HTERT RPE-1 (cell line): Measurements from ENCODE around the gene C10orf90.

Experiments
- in situ Hi-C: fragments of 300-500 bp; cut with MboI; formaldehyde crosslinking; loops from 4 replicates; pipeline ENCODE4 v1.14.3; 2020; ENCODE audit warnings: low sequenced_read_pairs

Gene C10orf90, protein sequence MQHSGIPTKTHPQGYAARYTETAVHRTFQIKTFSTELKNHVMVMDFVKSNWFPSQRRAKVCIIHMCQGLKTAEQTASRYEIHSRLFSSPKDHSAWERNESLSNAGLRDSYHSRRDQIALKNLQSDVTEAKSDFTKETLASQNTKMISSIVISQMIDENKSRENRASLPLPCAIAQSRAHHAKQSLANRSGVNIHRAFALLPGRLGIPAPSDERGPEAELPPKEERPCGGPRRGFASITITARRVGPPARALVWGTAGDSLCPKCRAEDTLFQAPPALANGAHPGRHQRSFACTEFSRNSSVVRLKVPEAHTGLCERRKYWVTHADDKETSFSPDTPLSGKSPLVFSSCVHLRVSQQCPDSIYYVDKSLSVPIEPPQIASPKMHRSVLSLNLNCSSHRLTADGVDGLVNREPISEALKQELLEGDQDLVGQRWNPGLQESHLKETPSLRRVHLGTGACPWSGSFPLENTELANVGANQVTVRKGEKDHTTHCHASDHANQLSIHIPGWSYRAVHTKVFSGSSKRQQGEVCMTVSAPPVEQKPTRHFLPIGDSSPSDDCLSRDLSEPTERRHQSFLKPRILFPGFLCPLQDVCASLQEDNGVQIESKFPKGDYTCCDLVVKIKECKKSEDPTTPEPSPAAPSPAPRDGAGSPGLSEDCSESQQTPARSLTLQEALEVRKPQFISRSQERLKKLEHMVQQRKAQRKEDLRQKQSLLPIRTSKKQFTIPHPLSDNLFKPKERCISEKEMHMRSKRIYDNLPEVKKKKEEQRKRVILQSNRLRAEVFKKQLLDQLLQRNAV

DNA sequence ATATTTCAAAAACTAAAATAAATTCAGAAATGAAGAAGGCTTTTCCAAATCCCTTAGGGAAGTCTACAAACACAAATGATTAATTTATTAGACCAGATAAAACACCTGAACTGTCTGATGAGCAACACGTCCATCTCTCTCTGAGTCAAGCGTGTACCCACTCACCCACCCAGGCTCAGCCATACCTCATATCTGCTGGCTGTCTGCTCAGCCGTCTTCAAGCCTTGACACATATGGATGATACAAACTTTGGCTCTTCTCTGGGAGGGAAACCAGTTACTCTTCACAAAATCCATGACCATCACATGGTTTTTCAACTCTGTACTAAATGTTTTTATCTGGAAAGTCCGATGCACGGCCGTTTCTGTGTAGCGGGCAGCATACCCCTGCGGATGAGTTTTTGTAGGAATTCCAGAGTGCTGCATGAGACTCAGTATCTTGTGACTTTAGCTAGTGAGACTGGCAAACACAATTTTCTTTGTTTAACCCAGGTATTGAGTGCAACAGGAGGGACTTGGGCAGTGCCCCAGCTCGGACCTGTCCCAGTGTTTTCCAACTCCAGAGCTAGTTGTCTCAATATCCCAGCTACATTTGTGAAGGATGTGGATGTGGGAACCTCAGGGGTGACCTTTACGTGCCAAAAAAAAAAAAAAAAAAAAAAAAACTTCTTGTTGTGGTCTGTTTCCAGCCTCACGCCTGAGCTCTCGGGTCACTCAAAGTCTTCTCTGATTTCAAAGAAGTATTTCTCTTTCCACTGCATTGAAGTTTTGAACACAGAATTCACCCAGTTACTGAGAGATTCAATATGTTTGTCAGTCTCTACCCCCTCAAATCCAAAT is at the start of gene C10orf90:
Gene C10orf90, minus strand, starts transcription at position 638 of the 839 bp plus-strand sequence. Its CDS starts 213 bp downstream, at position 425.
- in situ Hi-C loops, result no loop called here

DNA sequence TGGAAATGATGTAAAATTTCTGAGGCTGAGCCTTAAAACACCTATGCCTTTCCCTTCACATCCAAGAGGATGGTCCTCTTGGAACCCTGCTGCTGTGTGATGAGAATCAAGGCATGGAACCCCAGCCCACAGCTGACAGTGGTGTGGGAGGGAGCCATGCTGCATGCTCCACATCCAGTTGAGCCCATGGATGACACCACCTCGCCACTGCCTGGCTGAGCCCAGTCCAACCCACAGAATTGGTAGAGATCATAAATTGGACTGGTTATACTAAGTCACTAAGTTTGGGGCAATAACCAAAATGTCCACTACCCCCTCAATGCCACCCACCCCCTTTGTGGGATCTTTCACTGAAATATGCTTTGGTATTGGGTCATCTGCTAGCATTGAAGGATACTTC is 45.9 kb upstream of the C10orf90 start:
- in situ Hi-C loops, result no loop called here

DNA sequence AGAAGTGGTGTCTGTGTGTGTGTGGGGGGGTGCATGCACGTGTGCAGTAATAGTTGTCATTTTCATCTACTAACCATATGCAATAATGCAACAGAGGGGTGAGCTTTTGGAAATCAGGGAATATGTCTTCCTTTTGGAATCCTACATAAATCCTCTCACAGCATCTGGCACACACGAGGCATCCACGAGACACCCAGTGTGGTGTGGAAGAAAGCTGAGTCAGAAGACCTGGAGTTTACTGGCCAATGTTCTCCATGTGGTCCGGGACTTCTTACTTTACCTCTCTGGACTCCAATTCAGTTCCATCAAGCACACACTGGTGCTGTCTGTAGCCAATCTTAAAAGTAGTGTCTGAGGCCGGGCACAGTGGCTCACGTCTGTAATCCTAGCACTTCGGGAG is 43.1 kb upstream of the C10orf90 start:
- in situ Hi-C loops, result no loop called here

DNA sequence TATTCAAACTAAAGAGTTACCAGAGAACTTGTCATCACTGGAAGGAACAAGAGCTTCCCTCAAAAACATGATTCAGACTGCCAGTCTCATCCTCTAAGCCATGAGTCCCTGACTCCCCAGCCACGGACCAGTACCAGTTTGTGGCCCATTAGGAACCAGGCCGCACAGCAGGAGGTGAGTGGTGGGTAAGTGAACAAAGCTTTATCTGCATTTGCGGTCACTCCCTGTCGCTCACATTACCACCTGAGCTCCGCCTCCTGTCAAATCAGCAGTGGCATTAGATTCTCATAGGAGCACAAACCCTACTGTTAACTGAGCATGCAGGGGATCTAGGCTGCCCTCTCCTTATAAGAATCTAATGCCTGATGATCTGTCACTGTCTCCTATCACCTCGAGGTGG is 42.2 kb upstream of the C10orf90 start:
- in situ Hi-C loops, result no loop called here

DNA sequence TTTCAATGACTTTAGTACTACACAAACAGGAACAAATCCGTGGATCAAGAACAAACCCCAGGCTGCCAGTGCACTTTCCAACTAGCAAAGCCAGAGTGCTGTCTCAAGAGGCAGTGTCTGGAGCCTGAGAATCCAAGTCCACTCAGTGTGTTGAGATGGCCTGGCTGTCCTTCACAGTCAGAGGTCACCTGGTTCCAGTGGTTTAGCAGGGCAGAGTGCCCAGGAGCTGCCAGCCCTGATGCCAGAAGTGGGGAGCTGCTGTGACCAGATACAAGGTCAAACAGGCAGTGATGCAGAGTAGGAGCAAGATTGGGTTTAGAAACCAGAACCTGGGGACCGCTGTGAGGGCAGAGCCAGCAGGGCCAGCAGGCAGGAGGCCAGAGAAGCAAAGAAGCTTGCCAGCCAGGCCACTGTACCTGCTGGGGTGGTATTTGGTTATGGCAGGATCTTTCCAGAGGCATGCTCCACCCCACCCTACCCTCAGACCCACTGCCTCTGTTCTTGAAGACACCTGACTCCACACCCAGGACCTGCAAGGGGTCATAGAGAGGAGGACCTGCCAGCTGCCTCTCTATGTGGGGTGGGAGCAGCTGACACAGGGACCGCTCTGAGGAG is 35.6 kb upstream of the C10orf90 start:
- in situ Hi-C loops, result no loop called here

DNA sequence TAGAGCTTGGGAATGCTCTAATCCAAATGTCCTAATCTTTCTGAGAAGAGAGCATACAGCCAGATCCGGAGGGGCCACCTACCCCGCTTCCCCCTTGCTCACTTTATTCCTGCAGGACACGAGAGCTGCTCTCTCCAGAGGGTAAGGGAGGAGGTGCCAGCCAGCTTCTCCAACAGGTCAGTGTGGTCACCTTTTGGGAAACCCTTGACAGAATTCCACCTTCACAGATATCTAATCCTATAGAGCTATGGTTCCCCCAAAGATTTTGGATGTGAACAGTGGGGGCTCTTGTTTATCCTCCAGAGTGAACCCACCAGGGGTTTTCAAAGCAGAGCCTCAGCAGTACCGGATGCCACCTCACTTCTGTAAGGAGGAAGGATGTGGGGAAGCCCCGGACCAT is 34.6 kb upstream of the C10orf90 start:
- in situ Hi-C loops, result no loop called here

DNA sequence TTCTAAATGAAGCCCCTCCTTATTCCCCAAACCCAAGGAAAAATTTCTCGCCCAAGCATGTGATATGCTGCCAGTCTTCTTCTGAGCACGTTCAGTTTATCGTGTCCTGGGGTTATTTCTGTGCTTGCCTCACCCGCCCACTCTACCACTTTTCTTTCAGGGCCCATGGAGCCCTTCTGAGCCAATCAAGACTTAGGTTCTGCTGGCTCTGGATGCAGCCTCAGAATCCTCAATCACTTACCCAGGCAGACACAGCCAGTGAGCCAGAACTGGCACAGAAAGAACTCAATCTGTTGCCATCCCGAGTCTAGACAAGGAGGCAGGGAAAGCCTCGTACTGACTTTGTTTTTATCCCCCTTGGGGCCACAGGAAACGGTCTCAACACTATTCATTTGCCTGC is 34.2 kb upstream of the C10orf90 start:
- in situ Hi-C loops, result no loop called here

DNA sequence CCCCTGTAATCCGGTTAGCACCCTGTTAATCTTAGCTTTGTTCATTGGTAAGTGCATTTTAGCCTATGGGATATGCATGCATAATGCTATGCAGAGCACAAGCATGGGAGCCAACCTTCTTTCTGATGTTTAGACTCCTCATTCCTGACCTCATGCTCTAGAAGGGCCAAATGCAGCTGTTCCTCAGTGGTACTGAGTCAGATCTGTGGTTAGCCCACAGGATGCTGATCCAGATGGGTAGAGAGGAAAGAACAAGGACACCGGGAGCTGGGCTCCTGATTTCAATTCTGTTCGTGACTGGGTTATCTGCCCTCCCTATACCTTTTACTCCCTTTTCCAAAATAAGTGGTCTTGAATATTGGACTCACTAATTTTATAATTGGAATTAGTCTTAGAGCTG is 31.7 kb upstream of the C10orf90 start:
- in situ Hi-C loops, result no loop called here

DNA sequence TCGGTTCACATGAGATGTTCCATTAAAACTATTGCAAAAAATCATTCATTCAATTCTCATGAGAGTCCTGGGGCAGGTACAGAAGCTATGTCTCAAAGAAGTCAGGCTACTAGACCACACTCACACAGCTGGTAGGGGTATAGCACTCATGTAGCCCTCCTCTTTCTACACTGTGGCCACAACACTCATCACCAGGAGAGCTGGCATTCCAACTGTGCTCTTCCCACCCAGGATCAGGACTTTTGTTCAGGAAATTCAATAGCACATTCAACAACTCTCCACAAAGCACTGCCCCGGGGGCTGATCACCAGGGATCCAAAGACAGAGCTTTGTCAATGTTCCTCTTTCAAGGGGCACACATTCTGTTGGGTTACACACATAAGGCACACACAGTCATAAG is 31.0 kb upstream of the C10orf90 start:
- in situ Hi-C loops, result no loop called here

DNA sequence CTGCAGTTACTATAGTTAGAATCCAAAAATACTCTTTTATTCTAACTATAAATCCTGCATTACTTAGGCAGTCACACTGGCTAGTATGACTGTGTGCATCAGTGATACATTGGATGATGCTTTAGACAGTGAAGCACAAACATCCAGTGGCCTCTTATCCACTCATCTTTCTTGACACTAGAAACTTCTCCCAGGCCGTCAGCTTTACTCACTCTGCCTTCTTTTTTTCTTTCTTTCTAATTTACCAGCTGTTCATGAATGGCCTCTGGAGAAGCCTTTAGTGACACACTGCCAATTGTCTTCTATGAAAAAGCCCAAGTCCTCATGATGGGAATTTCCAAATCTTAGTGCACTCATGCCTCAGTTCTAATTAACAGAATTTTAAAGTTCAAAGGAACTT is 26.2 kb upstream of the C10orf90 start:
- in situ Hi-C loops, result no loop called here

DNA sequence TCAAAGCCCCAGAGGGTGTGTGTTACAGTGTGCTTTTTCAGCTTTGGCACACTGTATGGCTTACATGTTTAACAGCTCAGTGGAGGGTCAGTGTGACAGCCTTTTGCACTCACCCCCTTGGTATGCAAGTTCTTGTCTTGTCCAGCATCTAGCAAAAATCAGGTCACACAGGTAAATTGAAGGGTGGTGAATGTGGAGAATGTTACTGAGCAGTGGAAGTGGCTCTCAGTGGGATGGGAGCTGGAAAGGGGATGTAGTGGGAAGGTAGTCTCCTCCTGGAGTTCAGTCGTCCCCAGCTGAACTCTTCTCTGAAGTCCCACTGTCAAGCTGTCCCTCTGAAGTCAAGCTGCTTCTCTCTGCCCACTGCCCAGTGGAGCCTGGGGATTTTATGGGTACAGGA is 21.0 kb upstream of the C10orf90 start:
- in situ Hi-C loops, result no loop called here

DNA sequence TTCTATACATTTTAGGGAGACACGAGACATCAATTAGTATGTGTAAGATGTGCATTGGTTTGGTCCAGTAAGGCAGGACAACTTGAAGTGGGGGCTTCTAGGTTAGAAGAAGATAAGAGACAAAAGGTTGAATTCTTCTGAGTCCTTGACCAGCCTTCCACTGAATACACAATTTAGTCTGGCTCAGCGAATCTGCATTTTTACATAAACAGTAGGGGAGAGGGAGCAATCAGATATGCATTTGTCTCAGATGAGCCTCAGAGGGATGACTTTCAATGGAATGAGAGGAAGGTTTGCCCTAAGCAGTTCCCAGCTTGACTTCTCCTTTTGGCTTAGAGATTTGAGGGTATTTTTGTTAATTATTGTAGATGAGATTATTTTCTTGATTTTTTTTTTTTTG is 20.0 kb upstream of the C10orf90 start:
- in situ Hi-C loops, result no loop called here

DNA sequence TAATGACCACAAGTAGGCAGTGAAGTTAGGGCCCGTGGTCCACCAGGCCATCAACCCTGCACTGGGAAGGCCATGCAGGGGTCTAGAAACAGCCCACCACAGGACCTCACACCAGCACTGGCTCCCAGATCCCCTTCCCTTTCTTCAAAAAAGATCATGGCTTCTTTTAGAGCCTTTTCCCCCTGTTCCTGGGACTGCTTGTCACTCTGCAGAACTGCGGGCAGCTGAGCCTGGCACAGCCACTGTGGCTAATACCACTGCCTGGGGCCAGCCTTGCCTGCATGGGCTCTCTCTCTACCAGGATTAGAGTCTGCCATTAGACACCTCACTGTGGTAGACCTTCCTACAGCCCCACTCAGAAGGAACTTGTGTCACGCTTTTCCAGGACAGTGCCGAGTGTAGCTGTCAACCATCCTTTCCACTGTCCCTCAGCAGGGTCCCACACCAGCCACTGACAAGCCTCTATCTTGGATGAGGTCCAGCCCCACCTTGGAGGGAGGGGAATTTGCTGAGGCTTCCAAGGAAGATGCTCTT is 19.0 kb upstream of the C10orf90 start:
- in situ Hi-C loops, result no loop called here

DNA sequence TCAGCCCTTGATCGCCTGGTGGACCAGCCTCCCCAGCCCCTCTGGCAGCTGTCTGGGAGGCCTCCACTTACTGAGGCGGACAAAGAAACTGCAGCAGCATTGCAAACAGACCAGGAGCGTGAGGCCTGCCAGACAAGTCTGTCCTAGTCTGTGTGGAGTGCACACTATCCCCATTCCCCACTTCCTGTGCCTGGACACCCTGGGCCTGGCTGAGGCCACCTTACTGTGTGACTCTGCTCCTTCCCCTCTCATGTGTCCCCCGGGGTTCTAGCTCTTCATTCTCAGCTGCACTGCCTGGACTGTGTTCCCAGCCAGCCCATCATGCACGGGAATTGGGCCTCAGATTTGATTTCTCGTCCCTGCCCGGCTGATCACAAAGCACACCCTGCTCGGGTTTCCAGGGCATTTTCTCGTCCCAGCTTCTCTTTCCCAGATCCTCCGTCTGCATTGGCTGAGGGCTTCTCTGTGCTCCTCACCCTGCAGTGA is 16.7 kb upstream of the C10orf90 start:
- in situ Hi-C loops, result no loop called here

DNA sequence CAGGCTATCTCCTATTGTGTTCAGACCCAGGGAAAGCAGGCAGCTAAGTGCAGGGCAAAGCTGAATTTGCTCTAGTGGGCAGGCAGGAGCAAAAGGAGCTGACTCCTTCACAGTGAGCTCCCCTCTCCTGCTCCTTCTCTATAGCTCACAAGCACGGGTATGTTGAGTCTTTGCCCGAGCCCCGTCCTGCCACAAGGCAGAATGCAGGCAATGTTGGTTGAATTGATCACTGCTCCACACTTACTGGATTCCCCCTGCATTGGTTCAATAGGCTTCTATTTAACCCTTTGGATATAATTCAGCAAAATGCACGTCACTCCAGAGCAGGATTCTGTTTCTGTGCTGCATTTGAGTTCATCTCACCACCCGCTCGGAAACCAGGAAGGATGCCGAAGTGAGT is 16.2 kb upstream of the C10orf90 start:
- in situ Hi-C loops, result no loop called here

DNA sequence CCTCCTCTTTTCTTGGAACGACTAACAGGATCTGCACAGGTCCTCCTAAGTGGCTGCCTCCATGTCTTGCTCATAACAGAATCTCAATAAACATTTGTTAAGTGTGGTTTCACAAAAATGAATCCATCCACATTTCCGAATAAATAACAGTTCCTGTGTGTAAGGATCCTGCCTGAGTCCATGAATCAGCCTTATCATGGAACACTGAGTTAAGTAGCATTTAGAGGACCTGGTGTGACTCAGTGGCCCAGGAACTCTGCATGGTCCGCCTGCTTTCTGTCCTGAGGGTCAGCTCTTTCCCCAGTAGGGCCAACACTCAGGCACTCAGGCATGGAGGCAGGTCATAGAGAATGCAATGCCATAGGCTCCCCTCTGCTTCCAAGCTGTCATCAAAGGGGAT is 15.8 kb upstream of the C10orf90 start:
- in situ Hi-C loops, result no loop called here

DNA sequence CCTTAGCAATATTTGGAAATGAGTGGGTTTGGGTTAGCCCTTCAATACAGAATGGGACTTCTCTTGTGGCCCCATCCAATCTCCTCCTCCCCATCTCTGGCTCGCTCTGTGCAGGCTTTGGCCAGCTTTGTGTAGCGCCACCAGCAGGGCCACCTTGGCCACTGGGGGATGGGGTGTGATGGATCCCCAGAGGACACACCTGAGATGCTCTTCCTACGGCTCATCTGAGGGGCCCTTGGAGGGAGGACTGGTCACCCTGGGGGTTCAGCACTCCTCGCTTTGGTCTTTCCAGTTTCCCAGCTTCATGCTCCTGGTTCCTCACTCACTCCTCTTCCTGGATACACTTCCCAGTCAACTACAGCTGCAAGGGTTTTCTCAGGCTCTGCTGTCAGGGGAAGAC is 15.3 kb upstream of the C10orf90 start:
- in situ Hi-C loops, result no loop called here

DNA sequence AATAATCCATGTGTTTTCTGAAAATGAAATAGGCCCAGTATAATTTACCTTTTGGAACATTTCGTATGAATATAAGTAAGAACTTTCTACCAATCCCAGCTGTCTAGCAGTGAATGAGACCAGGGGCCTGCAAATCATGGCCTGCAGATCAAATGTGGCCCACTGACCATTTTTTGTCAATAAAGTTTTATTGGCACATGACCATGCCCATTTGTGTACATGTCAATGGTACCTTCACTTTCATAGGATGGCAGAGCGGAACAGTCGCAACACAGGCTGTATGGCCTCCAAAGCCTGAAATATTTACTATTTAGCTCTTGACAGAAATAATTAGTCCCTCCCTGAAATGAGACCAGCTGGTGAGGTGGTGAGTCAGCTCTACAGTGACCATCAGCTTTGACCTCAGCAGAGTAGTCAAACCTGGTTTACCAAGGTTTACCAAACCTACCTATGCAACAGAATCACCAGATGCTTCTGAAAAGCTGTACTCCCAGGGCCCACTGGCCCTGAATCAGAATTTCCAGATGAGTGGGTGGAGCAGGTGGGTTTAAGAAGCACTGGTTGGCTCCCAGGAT is 13.8 kb upstream of the C10orf90 start:
- in situ Hi-C loops, result no loop called here

DNA sequence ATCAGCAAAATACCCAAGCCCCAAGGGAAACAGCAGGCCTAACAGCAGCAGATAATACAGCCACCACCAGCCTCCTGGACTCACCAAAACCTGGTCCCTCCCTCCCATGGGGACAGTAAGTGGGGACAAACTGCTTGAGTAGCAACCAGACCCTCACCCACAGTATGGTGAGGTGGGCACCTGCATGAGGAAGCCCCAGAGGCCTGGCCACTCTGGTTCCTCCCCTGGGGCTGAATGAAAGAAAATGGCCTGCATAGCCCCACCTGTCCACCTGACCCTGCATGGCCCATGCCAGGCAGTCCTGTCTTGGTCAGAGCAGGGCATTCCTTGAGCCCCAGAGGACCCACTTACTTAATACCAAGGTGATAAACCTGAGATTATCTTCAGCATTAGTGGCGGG is 13.0 kb upstream of the C10orf90 start:
- in situ Hi-C loops, result no loop called here
